DND-41 (cell line): ENCODE results near the gene PLD1.

ENCODE experiments used
- CTCF ChIP-seq: IDR thresholded peaks from 2 replicates; pipeline ENCODE4 v1.5.1; 2012; ENCODE audit warnings: borderline replicate concordance, low read length, moderate library complexity, mild to moderate bottlenecking; ENCODE audit not compliant: poor library complexity, severe bottlenecking; ENCODE audit errors: extremely low read depth
- EZH2 ChIP-seq: IDR thresholded peaks from 3 replicates; pipeline ENCODE4 v1.6.1; 2012; ENCODE audit warnings: borderline replicate concordance, low read depth, mild to moderate bottlenecking, moderate library complexity, low read length, inconsistent platforms; ENCODE audit not compliant: severe bottlenecking

GRCh38 chr3:171801738-171802589 lies 8.3 kb downstream of the PLD1 start:
- TF ChIP-seq EZH2 (no peak), CTCF (no peak)
